Endothelial cell of umbilical vein (primary cell): ENCODE results near the gene HIPK4. TPM values are rescaled to one million over a fixed set of nuclear protein-coding genes. Genes with fewer than 3 reads are reported as not detected.
"Not testable (repeated sequence)": the region's sequence is repeated elsewhere in the genome, so short reads cannot be mapped to it uniquely, and the experiment has no call there.

Experiments used
- BruUV-seq: library from RNA; stranded (reverse); fragments of 400-500 nt; replicated peaks from 2 replicates; lab custom pipeline; 2021; lab: Mats Ljungman, UMichigan
- CTCF ChIA-PET: fragments of 300-600, 350-600 bp; sonication (Branson Sonifier 250); formaldehyde crosslinking; loops from one replicate; lab custom pipeline; 2021; ENCODE audit warnings: antibody characterized with exemption, inconsistent platforms; lab: Charles Lee
- POLR2A ChIA-PET: fragments of 300-600, 350-600 bp; sonication (Branson Sonifier 250); formaldehyde crosslinking; loops from one replicate; lab custom pipeline; 2021; ENCODE audit warnings: antibody characterized with exemption, inconsistent platforms; lab: Charles Lee
- DNase-seq: peaks from one replicate; pipeline ENCODE4 v3.0.0-alpha.2; 2011; ENCODE audit warnings: low read depth, low spot score
- FAIRE-seq: peaks from 2 replicates; lab custom pipeline; 2011; peaks lifted over from hg19 to GRCh38; lab: Jason Lieb, UNC
- H2AFZ ChIP-seq: 2 replicates; pipeline ENCODE4 v1.6.0; 2012; ENCODE audit warnings: low read depth, low read length, control low read depth, inconsistent platforms
- H3K27ac ChIP-seq: 2 replicates; pipeline ENCODE4 v1.5.1; 2011; ENCODE audit warnings: low read depth, mild to moderate bottlenecking, control low read depth, low read length, moderate library complexity; ENCODE audit not compliant: insufficient read depth
- H3K27me3 ChIP-seq, 2 experiments: 2 replicates each; pipeline versions ENCODE4 v1.6.0 to v1.6.1; 2011; ENCODE audit warnings: low read length in 2 of 2, mixed read lengths in 1 of 2; ENCODE audit not compliant: control insufficient read depth in 2 of 2, insufficient read depth in 2 of 2
- H3K36me3 ChIP-seq, 2 experiments: 2 replicates in 1 of 2; 3 replicates in 1 of 2; pipeline ENCODE4 v1.5.1; 2011; ENCODE audit warnings: low read length in 2 of 2, mild to moderate bottlenecking in 1 of 2, moderate library complexity in 1 of 2; ENCODE audit not compliant: control insufficient read depth in 2 of 2, insufficient read depth in 2 of 2; ENCODE audit errors: extremely low read depth in 1 of 2
- H3K4me1 ChIP-seq: 3 replicates; pipeline ENCODE4 v1.5.1; 2011; ENCODE audit warnings: mild to moderate bottlenecking, low read length; ENCODE audit not compliant: control insufficient read depth, insufficient read depth; ENCODE audit errors: extremely low read depth
- H3K4me2 ChIP-seq: 2 replicates; pipeline ENCODE4 v1.6.1; 2011; ENCODE audit warnings: low read length, control low read depth, mixed read lengths; ENCODE audit not compliant: insufficient read depth
- H3K4me3 ChIP-seq, 3 experiments: fragments of 200-600 bp in 1 of 3; sonication (generic), shearing (Covaris generic) in 1 of 3; replicated peaks in 1 of 3; 2 replicates each; pipeline ENCODE4 v1.5.1; 2011 to 2016; ENCODE audit warnings: control low read depth in 3 of 3, low read length in 3 of 3, mild to moderate bottlenecking in 2 of 3, inconsistent platforms in 1 of 3, low read depth in 1 of 3, moderate library complexity in 1 of 3; ENCODE audit not compliant: insufficient read depth in 1 of 3
- H3K79me2 ChIP-seq: 2 replicates; pipeline ENCODE4 v1.6.0; 2012; ENCODE audit warnings: low read length, inconsistent platforms; ENCODE audit not compliant: control insufficient read depth, insufficient read depth
- H3K9ac ChIP-seq: replicated peaks from 2 replicates; pipeline ENCODE3; 2011; ENCODE audit warnings: low read length, control low read depth; ENCODE audit not compliant: insufficient read depth; ENCODE audit errors: extremely low read depth
- H3K9me1 ChIP-seq: replicated peaks from 3 replicates; pipeline ENCODE4 v1.6.0; 2011; ENCODE audit warnings: mild to moderate bottlenecking, low read length; ENCODE audit not compliant: control insufficient read depth, insufficient read depth; ENCODE audit errors: extremely low read depth
- H3K9me3 ChIP-seq: replicated peaks from 2 replicates; pipeline ENCODE4 v1.5.1; 2012; ENCODE audit warnings: low read length, inconsistent platforms; ENCODE audit not compliant: control insufficient read depth, insufficient read depth
- H4K20me1 ChIP-seq: replicated peaks from 2 replicates; pipeline ENCODE3; 2011; ENCODE audit warnings: mild to moderate bottlenecking, low read length; ENCODE audit not compliant: control insufficient read depth, insufficient read depth; ENCODE audit errors: extremely low read depth
- FOS ChIP-seq: IDR thresholded peaks from 2 replicates; pipeline ENCODE4 v1.6.1; 2011; ENCODE audit warnings: mild to moderate bottlenecking, low read length, moderate library complexity, borderline replicate concordance; ENCODE audit not compliant: insufficient read depth
- dilution Hi-C: fragments of 300-500 bp; cut with MboI; formaldehyde crosslinking; loops from one replicate; pipeline ENCODE4 v1.15.0; 2019; ENCODE audit warnings: low sequenced_read_pairs; ENCODE audit not compliant: extremely low pct_ligation_motif_present
- intact Hi-C: fragments of 100-400 bp; cut with micrococcal nuclease; formaldehyde crosslinking; loops from one replicate; pipeline ENCODE4 v1.10.0; 2022
- polyA plus RNA-seq, 4 experiments: library from polyadenylated mRNA; depleted of rRNA in 3 of 4; stranded (reverse) in 3 of 4; unstranded in 1 of 4; fragments of >200 nt; gene quantifications; 2 replicates each; pipeline versions ENCODE4 v1.2.1 to v1.2.3, GENCODE V29; 2011 to 2012; ENCODE audit warnings: missing spikeins in 1 of 4
- total RNA-seq: library from RNA; stranded (reverse); gene quantifications from 2 replicates; pipeline ENCODE4 v1.2.3, GENCODE V29; 2021
- TF ChIP-seq, protein P1 (sequence below): IDR thresholded peaks from 2 replicates; pipeline ENCODE4 v1.6.1; 2011; ENCODE audit not compliant: insufficient read depth, insufficient read length

The HIPK4 gene
- total and polyA plus RNA-seq, 2 donors (not counting 3 experiments of a cell fraction or from before 2014, with no cell fraction given), result 0.12 TPM; not detected in 1

DNA sequence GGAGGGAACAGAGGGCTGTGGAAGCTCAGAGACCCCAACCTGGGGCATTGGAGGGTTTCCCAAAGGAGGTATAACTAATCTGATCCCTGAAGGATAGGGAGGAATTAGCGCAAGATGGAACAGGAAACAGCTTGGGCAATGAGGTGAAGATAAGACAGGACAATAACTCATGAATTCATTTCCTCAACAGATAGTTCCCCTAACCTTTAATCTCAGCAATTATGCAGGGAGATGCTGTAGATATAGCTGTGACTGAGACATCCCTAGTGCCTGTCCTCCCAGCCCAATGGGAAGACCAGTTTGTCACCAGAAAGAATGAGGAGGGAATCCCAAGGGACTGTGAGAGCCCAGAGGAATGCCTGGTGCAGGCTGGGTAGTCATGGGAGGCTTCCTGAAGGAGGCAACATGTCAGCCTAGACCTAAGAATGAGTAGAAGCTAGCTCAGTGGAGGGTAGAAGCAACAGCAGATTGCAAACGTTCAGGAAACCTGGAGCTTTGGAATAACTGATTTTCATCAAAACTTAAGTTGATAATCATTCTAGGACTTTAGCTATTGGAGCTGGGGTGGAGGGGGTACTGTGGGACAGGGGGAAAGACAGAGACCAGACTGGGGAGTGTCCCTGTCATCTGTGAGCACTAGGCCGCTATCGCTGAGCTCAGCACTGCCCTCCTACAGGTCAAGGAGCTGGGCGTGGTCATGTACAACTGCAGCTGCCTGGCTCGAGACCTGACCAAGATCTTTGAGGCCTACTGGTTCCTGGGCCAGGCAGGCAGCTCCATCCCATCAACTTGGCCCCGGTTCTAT, 18.8 kb downstream of the HIPK4 start:
- ChIA-PET POLR2A (no interaction called here), CTCF (interaction anchor here (0.9 kb wide), 1 partner anchor 14 kb away, joined by 3 read pairs; no protein-coding TSS in a partner anchor)
- no peaks in the 10 kb centered on the region for H3K27me3 ChIP-seq
- H3K9me3 ChIP-seq, result no peaks in the 10 kb centered on the region
- intact Hi-C loops, result no loop called here
- BruUV-seq, result no TSS peak
- H3K4me3 ChIP-seq, result no peak overlapping the region
- H3K9ac ChIP-seq, result no peak overlapping the region
- DNase-seq, result no peak
- no peaks in the 10 kb centered on the region for H3K4me1 ChIP-seq
- FAIRE-seq, result no peak
- H3K4me2 ChIP-seq, result no peak overlapping the region
- H3K9me1 ChIP-seq, result no peaks in the 10 kb centered on the region
- H2AFZ ChIP-seq, result no peak overlapping the region
- peaks cover 0 to 11% of the 10 kb centered on the region in 2 experiments for H3K36me3 ChIP-seq
- TF ChIP-seq FOS, result no peak
- TF ChIP-seq, protein P1, sequence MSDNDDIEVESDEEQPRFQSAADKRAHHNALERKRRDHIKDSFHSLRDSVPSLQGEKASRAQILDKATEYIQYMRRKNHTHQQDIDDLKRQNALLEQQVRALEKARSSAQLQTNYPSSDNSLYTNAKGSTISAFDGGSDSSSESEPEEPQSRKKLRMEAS, result no peak
- H3K79me2 ChIP-seq, result no peaks in the 10 kb centered on the region
- dilution Hi-C loops, result no loop called here
- H3K27ac ChIP-seq, result no peak overlapping the region
- H4K20me1 ChIP-seq, result no peaks in the 10 kb centered on the region

DNA sequence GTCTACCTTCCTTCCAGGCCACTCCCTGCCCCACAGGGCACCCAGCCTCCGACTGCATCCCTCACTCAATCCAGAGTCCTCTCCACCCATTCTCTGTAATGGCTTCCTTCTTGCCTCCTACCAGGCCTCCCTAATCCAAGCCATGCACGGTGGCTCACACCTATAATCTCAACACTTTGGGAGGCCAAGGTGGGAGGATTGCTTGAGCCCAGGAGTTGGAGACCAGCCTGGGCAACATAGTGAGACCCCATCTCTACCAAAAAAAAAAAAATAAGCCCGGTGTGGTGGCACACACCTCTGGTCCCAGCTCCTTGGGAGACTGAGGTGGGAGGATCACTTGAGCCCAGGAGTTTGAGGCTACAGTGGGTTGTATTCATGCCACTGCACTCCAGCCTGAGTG, 19.7 kb downstream of the HIPK4 start:
- H3K27me3 ChIP-seq, H3K27ac ChIP-seq, DNase-seq, H3K9ac ChIP-seq, dilution Hi-C loops, H3K79me2 ChIP-seq, H3K4me3 ChIP-seq, H3K9me3 ChIP-seq, FAIRE-seq, H2AFZ ChIP-seq, H3K9me1 ChIP-seq, BruUV-seq, H3K4me1 ChIP-seq, intact Hi-C loops, H4K20me1 ChIP-seq, POLR2A ChIA-PET, H3K4me2 ChIP-seq, CTCF ChIA-PET: not testable (repeated sequence)
- H3K36me3 ChIP-seq, result peaks cover 0 to 11% of the 10 kb centered on the region in 2 experiments
